IMR-90 (cell line): ENCODE results near the gene TNFSF12.

Source experiments
- CTCF ChIP-seq: conservative IDR thresholded peaks from 2 replicates; pipeline ENCODE4 v1.5.1; 2012; ENCODE audit warnings: mild to moderate bottlenecking, low read depth, low read length, improper control_type of control experiment
- MXI1 ChIP-seq: IDR thresholded peaks from 2 replicates; pipeline ENCODE4 v1.6.1; 2012; ENCODE audit warnings: low read depth, mild to moderate bottlenecking, low read length, moderate library complexity, borderline replicate concordance
- POLR2A ChIP-seq: IDR thresholded peaks from 2 replicates; pipeline ENCODE4 v1.6.1; 2012; ENCODE audit warnings: mild to moderate bottlenecking, low read depth, low read length

- TF ChIP-seq POLR2A, result no peak
- no peak for TF ChIP-seq CTCF
- TF ChIP-seq MXI1, result no peak
Measured at GRCh38 chr17:7541074-7541621, 7.7 kb upstream of the TNFSF12 start.
